SU-DHL-6 (cell line): ENCODE data around the gene M1AP.

Source experiments
- EZH2phosphoT487 ChIP-seq: fragments of 200-600 bp; sonication (generic), shearing (Covaris generic); conservative IDR thresholded peaks from 2 replicates; pipeline ENCODE4 v1.6.1; 2018; ENCODE audit warnings: mild to moderate bottlenecking, antibody characterized with exemption, low read length, moderate library complexity, mixed read lengths
- TF ChIP-seq, protein P1 (sequence below): fragments of 200-600 bp; sonication (generic); IDR thresholded peaks from one replicate; pipeline ENCODE4 v1.5.1; 2017; ENCODE audit warnings: antibody characterized with exemption, mild to moderate bottlenecking, low read length, moderate library complexity; ENCODE audit not compliant: insufficient read depth, poor library complexity, severe bottlenecking

DNA sequence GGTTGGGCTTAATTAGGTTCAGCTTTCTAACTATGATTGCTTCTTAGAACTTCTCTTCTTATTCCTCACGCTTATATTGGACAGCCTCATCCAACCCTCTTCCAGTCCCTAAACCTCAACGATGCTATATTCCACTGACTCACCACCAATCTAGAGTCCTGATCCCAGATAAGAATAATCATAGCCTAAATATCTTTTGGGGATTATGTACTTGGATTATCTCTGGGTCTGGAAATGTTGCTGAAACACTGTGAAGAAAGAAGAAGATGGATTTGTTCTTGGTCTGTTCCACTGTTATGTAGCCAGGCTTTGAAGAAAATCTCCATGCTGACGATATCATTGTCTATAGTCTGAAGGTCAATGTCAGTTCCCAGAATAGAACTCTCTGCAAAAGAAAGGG lies 66.7 kb downstream of the M1AP start:
- TF ChIP-seq, protein P1, sequence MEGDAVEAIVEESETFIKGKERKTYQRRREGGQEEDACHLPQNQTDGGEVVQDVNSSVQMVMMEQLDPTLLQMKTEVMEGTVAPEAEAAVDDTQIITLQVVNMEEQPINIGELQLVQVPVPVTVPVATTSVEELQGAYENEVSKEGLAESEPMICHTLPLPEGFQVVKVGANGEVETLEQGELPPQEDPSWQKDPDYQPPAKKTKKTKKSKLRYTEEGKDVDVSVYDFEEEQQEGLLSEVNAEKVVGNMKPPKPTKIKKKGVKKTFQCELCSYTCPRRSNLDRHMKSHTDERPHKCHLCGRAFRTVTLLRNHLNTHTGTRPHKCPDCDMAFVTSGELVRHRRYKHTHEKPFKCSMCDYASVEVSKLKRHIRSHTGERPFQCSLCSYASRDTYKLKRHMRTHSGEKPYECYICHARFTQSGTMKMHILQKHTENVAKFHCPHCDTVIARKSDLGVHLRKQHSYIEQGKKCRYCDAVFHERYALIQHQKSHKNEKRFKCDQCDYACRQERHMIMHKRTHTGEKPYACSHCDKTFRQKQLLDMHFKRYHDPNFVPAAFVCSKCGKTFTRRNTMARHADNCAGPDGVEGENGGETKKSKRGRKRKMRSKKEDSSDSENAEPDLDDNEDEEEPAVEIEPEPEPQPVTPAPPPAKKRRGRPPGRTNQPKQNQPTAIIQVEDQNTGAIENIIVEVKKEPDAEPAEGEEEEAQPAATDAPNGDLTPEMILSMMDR = no peak
- no peak for TF ChIP-seq EZH2phosphoT487
